Right ventricle myocardium superior (tissue), 1 donor: ENCODE results near the gene CEPT1. TPM values are rescaled to one million over a fixed set of nuclear protein-coding genes. Genes with fewer than 3 reads are reported as not detected.
A peak's percentile ranks its signal among the peaks of the same experiment; 100 is the strongest.
"Not testable (repeated sequence)": the region's sequence is repeated elsewhere in the genome, so short reads cannot be mapped to it uniquely, and the experiment has no call there.

ENCODE experiments used
- ATAC-seq: fragments of 200-7000 bp; cut with Tn5 transposase; one replicate; pipeline ENCODE4 v1.9.1; 2020; ENCODE audit warnings: mild to moderate bottlenecking; ENCODE audit not compliant: poor library complexity
- DNase-seq: peaks from one replicate; pipeline ENCODE4 v3.0.0-alpha.2; 2020
- intact Hi-C: fragments of 100-400 bp; cut with DNase I; formaldehyde crosslinking; loops from one replicate; pipeline ENCODE4 v1.11.2; 2022
- long read RNA-seq: library from polyadenylated mRNA; unstranded; transcript quantifications from one replicate; pipeline ENCODE4 v2.0.0, GENCODE V29; 2021
- total RNA-seq: library from RNA; stranded (reverse); fragmentation: NEBNext Ultra II Directional; extraction: Animal tissue kit (Norgen Biotek cat#: 25700); gene quantifications from one replicate; pipeline ENCODE4 v1.2.1, GENCODE V29; 2021
- donor health status: DM: no; HTN: yes; CAD: no; lungs with severe emphysema.

The CEPT1 gene
- 11.6 TPM for total RNA-seq
- long read RNA-seq, partial matches to known transcripts: 0 of 9 reads
- long read RNA-seq, other reads (novel, unspliced or antisense): 6 of 9 reads

DNA sequence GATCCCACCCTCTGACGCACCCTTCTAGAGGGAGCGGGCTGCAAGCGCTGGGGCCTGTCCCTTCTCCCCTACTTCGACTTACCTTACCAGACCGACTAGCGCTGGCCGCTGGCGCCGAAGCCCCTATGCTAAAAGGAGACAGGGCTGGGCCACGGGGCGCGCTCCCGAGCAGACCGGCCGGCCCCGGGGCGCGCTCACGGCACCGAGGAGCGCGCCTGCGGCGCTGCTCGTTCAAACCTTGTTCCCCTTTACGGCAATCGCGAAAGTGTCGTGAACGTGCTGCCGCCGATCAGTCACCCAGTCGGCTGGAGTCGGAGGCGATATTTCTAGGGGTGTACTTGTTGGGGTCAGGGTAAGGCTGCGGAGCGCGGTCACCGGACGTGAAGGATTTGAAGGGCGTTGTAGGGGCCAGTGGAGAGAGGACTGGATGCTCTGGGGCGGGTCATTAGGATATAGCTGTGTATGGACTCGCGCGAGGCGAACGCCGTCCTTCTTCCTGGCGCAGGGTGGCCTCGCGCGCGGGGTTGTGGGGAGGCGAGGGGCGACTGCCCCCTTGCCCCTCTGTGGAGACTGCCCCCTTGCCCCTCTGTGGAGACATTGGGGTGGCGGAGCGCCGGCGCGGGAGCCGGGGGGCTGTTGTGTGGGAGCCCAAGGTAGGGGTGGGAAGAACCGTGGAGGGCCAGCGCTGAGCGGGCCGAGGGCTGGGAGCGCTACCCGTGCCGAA is at the start of gene CEPT1, which contains the start of gene DRAM2:
Gene CEPT1 (plus strand): TSS at position 268 of the 724 bp plus-strand sequence. CDS start 7,492 bp downstream, outside the sequence.
Gene DRAM2 (minus strand): TSS at position 138 of the 724 bp plus-strand sequence. CDS start 8,539 bp downstream, outside the sequence.
- DNase-seq (peak; percentile 95), ATAC-seq (peak; percentile 98)
- intact Hi-C loops: no loop called here

DNA sequence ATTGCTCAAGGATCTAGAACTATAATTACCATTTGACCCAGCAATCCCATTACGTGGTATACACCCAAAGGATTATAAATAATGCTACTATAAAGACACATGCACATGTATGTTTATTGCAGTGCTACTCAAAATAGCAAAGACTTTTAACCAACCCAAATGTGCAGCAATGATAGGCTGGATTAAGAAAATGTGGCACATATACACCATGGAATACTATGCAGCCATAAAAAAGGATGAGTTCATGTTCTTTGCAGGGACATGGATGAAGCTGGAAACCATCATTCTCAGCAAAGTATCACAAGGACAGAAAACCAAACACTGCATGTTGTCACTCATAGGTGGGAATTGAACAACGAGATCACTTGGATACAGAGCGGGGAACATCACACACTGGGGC is 44.6 kb upstream of the CEPT1 start:
- ATAC-seq, intact Hi-C loops, DNase-seq: not testable (repeated sequence)

DNA sequence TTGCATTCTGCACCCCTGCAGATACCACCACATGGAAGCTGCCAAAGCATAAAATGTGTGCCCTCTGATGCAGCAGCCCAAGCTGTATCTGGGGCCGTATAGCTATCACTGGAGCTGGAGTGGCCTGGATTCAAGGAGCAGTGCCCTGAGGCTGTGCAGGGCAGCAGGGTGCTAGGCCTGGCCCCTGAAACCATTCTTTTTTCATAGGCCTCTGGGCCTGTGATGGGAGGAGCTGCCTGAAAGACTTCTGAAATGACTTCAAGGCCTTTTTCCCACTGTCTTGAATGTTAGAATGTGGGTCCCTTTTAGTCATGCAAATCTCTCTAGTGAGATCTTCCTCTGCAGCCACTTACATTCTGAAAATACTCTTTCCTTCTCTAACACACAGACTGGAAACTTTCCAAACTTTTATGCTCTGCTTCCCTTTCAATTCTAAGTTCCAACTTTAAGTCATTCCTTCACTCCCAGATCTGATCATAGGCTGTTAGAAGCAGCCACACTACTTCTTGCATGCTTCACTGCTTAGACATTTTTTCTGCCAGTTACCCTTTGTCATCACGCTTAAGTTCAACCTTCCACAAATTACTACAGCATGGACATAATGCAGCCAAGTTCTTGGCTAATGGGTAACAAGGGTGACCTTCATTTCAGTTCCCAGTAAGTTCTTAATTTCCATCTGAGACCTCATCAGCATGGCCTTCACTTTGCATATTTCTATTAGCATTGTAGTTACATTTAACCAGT is 42.5 kb upstream of the CEPT1 start:
- intact Hi-C loops: no loop called here
- no peak for DNase-seq
- ATAC-seq: no peak

DNA sequence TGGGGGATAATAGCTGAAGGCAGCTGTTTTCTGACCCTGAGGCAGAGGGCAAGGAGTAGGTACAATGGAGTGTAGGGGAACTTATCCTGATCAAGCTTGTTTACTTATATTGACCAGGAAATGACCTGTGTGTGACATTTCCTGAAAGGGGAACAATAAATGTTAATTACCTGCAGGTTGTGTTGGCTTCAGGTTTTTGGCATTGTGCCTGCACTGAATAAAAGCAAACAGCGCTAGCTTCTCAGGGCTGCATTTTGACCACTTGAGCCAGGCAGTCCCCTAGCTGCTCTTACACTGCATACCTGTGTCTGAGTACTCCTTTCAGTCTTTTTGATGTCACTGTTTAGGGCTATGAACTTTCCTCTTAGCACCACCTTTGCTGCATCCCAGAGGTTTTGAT is 40.7 kb upstream of the CEPT1 start:
- DNase-seq: no peak
- intact Hi-C loops: no loop called here
- no peak for ATAC-seq

DNA sequence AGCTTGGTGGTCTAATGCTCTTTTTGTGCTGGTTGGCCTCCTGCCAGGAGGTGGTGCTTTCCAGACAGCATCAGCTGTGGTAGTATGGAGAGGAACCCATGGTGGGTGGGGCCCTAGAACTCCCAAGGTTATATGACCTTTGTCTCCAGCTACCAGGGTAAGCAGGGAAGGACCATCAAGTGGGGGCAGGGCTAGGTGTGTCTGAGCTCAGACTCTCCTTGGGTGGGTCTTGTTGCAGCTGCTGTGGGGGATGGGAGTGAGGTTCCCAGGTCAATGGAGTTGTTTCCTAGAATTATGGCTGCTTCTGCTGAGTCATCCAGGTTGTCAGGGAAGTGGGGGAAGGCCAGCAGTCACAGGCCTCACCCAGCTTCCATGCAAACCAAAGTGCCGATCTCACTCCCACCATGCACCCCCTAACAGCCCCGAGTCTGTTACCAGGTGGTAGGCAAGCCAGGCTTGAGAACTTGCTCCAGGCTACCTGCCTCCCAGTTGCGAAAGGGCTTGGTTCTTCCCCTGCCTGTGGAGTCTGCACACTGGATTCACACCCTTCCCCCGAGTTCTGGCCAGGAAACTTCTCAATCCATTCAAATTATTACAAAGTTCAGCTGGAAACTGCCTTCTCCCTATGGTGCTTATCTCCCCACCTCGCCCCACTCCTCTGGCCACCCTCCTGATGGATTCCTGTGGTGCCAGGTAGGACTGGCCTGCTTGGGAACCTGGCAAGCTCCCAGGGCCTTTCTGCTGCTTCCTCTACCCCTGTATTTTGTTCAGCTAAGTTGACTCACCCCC is 38.0 kb upstream of the CEPT1 start:
- intact Hi-C loops: no loop called here
- DNase-seq (no peak), ATAC-seq (no peak)

DNA sequence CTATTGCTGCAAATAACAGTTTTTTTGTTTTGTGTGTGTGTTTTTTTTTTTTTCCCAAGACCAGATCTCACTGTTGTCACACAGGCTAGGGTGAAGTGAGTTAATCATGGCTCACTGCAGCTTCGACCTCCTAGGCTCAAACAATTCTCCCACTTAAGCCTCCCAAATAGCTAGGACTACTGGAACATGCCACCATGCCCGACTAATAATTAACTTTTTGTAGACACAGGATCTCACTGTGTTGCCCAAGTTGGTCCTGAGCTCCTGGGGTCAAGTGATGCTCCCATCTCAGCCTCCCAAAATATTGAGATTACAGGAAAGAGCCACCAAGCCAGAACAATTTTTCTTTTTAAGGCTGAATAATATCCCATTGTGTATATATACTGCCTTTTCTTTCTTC is 35.0 kb upstream of the CEPT1 start:
- intact Hi-C loops: no loop called here
- ATAC-seq: no peak

DNA sequence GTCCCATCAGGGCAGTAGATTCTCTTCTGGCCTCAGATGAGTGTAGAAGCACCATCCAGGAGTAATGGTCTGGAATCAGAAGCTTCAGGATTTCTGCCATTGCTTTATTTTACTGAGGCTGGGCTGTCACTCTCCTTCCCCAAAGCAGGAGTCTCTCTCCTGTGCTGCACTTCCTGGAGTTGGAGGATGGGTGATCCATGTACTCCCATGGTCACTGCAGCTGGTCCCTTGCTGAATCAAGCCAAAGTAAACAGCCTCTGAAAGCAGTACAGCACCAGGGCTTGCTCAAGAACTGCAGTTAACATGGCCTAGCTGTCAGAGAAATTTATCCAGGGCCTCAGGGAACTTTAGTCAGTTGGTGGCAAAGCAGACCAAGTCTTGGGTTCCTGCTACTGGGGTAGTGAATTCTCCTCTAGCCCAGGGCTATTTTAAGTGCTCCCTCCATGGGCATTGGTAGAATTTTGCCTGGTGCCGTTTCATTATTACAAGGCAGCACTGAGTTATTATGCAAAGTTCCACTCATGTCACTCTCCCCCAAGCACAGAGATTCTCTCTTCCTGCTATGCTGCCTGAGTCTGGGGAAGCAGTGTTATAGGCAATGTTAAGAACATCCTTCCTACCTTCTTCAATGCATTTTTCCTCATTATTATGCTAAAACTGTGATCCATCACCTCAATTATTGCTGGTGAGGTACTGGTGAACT is 29.7 kb upstream of the CEPT1 start:
- intact Hi-C loops: no loop called here
- ATAC-seq (no peak), DNase-seq (no peak)

More for the DNA sequence above, 35.0 kb upstream of the CEPT1 start:
- no peak for DNase-seq

DNA sequence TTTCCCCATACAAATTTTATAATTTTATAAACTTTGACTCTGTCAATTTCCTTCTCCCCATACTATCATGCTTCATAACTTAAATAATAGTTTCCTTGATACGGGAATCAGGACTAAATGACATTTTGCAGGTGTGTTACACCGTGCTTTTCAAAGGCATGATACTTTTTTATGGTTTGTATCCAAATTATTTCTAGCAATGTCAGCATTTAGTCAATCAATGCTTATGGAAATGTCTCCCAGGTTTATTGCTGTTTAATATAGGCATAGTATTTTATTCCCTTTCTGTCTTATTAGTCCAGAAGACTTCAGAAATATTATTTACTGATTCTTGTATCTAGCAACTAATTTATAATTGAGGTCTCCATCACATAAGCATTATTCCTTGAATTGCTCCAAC is 23.5 kb upstream of the CEPT1 start:
- intact Hi-C loops: no loop called here
- ATAC-seq (no peak), DNase-seq (no peak)

DNA sequence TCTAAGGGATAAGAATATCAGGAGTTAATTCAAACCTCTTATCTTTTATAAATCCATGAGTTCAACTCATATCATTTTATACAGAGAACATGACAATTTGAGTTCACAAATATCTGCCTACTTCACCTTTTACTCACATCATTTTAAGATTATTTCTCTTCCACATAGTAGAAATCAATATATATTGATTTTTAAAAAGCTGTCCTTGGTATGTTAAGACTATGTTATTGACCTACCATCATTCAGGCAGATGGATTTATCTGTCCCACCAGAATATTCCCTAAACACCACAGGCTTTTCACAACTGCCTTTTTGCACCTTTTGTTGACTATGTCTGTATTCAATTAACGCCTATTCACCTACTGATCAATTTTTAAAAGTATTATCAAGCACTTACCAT is 13.7 kb upstream of the CEPT1 start:
- intact Hi-C loops: no loop called here
- ATAC-seq (no peak), DNase-seq (no peak)

DNA sequence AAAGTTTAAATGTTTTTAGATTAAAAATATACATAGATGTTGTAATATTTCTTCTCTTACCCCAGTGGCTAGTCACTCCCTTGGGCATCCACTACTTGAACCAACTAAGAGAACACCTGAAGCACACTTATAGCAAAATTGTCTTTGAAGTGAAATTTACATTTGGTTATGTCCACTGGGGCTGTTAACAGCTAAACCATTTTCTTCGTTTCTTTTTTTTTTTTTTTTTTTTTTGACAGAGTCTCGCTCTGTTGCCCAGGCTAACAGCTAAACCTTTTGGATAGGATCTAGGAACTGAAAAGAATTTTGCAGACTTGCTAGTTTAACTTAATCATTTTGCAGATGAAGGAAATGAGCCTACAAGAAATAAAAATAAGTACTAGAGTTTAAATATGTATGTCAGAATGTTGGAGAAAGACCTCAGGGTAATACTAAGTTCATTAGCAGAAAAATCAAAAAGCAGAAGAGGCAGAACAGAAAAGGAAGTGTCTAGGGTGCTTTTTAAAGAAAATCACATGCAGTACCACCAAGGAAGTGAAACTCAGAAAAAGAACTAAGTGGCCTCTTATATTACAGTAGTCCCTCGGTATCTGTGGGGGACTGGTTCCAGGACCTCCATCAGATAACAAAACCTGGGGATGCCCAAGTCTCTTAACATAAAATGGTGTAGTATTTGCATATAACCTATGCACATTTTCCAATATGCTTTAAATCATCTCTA is 11.9 kb upstream of the CEPT1 start:
- DNase-seq (no peak), ATAC-seq (peak; percentile 52)
- intact Hi-C loops: no loop called here

DNA sequence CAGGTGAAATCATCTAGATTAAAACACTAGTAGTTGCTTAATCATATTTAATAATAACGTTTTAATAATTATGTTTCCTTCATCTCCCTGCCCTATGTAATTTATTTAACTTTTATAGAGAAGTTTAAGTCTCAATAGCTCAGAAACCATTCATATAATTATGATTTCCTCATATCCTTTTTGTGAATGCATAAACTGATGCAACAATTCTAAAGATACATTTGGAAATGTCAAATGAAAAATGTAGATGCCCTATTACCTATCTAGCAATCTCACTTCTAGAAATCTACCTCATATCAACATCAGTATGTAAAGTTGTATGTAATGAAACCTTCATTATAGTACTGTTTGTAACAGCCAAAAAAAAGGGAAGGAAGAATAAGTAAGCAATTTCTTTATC is 10.6 kb upstream of the CEPT1 start:
- intact Hi-C loops: no loop called here
- ATAC-seq: no peak
- no peak for DNase-seq

DNA sequence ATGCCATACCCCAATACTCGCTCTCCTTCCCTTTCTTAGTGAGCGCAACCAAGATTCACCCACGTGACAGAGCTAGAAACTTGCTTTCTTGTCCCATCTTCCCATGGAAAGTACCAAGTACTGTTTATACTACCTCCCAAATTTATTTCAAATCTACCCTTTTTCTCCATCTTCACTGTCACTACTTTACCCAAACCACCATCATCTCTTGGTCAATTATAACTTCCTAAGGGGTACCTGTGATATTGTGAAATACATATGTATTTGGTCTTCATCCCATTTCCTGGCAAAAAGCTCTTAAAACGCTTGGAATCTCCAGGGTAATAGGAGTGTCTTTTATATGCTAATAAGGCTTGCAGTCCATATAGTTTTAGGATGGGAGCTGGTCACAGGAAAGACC is 8.3 kb upstream of the CEPT1 start:
- DNase-seq (no peak), ATAC-seq (no peak)
- intact Hi-C loops: no loop called here

DNA sequence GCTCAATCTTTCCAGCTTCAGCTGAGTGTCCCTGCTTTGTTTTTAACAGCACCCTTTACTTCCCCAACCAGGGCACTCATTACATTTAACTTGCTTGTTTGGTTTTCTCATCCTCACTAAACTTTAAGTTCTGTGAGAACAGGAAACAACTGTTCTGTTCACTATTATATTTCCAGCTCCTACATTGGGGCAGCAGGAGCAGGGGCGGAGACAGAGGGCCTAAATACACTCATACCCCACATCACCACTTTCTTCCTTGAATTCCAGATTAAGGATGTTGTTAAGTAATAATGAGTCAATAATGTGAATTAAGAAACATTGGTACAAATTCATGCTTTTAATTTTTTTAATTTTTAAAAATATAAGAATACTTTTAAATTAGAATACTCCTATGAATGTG is 6.2 kb upstream of the CEPT1 start:
- intact Hi-C loops: no loop called here
- no peak for DNase-seq
- ATAC-seq: peak; percentile 33

DNA sequence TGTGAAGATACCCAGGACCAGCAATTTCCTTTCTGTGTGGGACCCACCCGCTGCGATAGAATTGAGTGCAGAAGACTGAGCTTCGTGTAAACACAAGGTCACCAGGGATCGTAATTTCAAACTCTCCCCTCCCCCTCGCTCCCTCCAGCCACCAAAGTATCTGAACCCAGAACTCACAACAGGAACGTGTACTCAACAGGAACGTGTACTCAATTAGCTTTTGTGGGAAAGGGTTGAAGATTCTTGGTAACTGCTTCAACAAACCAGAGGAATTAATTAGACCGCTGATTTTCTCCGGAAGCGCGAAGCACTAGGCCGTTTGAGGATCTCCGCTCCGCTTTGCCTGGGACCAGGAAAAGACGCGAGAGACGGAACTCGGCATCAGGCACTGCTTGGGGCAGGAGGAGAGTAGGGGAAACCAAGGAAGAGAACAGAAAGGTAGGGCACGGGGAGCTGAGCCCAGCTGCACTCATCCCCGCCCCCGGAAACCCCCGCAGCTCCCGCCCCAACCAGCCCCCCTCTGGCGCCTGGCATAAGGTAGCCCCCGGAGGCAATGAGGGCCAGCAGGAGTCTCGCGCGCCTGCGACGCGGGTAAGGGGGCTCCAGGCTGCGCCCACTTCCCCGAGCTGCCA is 583 bp upstream of the CEPT1 start:
- DNase-seq (peak; percentile 44), ATAC-seq (peak; percentile 66)
- intact Hi-C loops: no loop called here

DNA sequence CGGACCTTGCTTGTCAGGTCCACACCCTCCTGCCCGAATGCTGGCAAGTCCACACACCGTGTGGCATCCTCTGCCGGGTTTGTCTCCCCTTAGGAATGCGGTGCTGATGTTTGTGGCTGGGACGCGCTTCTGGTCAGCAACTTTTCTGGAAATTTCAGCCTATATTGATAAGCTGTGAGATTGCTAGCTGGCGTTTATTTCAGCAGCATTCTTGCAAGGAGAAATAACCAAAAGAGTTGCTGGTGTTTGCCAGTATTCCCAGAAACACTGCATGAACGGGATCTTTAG is 601 bp downstream of the CEPT1 start:
- ATAC-seq (no peak), DNase-seq (no peak)
- intact Hi-C loops: no loop called here

DNA sequence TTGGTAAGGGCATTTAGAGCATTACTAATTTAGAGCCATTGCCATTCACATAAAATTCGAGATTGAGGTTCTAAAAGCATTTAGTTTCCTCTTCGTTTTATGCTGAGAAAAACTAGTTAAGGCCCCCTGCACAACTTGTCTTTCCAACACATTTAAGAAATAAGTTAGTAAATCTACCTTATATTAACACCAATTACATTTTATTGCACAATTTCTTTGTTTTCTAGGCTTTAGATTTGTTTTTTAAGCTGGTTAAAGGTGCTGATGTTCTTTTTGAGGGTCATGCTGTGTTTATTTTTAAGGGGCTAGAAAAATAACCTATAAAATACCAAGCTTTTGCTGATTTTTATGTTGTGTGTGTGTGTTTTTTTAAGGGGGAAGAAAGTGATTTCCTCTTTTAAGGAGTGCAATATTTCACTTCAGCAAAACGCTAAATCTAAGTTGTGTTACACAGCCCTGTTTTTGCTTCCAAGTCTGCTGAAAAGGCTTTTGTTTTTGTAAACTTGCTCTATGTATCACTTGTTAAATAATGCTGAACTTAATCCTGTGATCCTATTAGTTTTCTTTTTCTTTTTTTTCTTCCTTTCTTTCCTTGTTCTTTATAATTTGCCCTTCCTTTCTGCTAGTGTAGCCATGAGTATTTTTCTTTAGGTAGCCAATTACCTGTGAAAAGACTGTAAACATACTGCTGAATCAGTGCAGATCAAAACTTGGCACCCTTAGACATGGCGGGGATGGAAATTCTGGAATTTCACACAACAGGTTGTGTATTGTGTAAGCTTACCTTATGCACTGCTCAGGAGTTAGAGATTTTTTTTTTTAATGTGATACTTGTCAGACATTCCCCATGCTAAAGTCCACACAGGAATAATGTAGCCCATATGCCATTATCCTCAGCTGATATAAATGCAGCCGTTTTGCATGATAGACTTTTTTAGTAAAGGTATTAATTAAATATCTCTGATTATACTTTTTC is 1.5 kb downstream of the CEPT1 start:
- DNase-seq: no peak
- no peak for ATAC-seq
- intact Hi-C loops: no loop called here
